T follicular helper cell (primary cell): ENCODE measurements around the gene RND3.

Experiments used
- DNase-seq: peaks from one replicate; pipeline ENCODE4 v3.0.0-alpha.2; 2020; ENCODE audit warnings: low read depth
- total RNA-seq, 2 experiments: gene quantifications; one replicate each; lab custom pipeline; 2026; lab: John Stamatoyannopoulos, UW

The RND3 gene
- 0 to 0.12 reads per million in 2 experiments for total RNA-seq

DNA sequence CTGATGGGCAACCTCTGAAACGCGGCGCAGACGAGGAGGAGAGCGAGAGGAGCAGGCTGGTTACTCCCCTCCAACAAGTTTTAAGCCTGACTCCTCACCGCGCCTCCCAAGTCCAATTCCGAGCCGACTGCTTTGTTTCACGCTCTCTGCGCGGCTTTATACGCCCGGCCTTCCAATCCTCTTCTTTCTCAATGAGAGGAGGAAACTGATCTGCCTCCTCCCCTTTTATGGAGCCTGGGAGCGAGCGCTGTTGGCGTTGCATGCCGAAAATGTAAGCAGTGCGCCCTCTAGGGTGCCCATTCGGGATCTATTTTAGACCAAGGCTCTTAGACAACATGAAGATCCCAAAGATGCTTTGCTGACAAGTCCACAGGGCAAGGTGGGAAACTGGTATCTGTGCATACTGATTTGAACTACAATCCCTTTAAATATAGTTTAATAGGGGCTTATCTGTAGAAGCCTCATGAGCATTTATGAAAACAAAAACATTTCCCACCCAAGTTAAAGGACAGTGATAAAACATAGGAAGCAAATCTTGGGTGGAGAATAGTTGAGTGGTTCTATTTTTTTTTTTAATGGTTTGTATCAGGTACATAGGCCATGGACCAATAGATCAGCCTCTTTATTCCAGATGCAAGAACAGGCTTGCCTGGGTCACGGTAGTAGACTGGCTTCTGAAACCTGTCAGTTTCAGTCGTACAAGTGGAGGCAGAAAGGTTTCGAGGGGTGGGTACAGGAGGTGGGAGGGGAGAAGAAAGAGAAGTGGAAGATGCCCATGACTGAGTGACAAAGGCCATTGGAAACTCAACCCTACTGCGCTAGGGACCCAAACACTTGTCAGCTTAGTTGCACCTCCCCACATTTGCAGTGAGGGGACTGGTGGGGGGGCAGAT is at the start of gene RND3:
Gene RND3, minus strand, starts transcription at position 131 of the 893 bp plus-strand sequence. CDS start 250 bp downstream, outside the sequence.
- DNase-seq, result no peak

- no peak for DNase-seq
Observed at GRCh38 chr2:150535176-150535575, 47.7 kb upstream of the RND3 start.

DNA sequence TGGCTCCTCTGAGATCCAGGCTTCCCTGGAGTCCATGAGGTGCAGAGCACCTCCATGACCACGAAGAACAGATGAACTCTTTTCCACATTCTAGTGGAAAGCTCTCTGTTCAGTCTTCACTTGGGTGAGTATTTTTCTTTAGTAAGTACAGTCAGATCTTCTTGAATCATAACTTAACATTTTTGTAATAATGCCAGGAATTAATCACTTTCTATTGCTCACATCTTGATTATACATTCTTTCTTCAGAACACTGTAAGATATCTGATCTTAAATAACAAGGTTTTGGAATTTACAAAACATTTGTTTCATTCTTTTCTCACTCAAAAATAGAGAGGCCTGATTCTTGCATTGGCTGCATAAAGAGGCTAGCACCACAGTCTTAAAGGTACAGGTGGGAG is 45.4 kb upstream of the RND3 start:
- DNase-seq, result no peak

GRCh38 chr2:150532020-150532419 is 44.6 kb upstream of the RND3 start:
- DNase-seq, result no peak

- DNase-seq, result no peak
Observed at GRCh38 chr2:150531591-150531990, 44.1 kb upstream of the RND3 start.

DNA sequence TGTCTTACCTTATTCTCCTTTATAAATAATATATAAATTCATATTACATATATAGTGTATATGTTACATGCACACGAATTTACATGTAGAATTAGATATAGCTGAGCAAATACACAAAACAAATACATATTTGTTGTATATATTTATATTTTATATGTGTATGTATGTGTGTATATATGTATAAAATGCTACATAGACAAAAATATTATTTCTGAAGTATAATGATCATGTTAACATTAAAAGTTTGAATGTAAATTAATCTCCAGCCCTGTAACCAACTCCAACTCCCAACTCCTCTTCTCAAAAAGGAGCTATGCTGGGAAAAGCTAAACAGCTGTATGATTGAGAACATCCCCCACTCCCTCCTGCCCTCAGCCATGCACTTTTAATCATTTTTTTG is 42.7 kb upstream of the RND3 start:
- no peak for DNase-seq

DNA sequence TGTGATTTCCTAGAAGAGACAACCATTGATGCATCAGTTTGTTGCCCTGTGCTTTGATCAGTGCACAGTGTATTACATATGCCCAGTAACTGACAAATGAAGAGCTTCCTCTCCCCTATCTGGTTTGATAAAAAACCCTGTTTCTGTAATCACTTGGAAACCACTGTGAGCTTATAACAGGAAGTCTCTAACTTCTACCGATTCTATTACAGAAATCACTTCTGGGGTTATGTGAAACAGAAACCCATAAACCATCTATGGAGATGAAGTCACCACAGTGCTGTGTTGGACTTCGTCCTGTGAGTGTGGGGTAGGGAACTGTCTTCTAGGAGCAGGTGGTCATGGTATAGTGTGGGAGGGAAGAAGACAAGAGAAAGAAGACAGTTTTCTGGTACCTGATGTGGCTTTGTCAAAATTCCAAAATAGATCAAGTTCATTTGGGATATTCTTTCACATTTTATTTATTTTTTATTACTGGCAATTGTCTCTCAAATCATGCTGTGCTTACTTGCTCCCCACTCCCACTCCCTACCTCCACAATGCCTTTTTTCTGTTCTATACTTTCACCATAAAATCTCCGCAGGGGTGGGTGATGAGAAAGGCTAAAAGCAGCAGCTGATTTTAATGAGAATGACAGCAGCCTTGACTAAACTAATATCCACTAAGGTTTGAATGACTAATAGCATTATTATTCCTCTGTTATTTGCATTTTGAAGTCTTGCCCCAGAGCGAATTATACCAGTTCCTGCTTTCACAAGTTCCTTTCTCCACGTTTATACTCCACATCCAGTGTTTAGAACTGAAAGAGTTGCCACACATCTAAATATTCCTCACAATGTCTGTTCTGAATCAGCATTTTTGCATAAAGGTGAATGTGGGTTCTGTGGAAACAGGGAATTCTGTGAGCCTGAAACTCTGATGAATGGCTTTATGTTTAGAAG is 41.7 kb upstream of the RND3 start:
- no peak for DNase-seq

DNA sequence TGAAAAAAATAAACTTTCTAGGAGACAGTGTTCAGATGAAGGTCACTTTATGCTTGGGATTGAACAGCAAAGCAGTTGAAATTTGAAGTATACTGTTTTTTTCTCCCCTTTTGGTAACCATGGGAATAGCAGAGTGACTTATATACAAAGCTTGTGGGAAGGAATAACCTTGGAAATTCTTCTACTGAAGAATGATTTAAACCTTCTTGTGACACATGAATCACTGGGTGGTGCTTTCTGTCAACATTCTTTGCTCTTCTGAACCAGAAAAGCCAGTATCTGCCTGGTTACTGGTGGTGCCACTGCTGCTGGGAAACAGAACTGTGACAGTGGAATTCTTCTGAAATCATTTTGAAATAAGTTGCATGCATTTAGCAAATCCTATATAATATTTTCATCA is 39.4 kb upstream of the RND3 start:
- DNase-seq, result no peak

- DNase-seq, result no peak
Observed at GRCh38 chr2:150526006-150526405, 38.5 kb upstream of the RND3 start.

DNA sequence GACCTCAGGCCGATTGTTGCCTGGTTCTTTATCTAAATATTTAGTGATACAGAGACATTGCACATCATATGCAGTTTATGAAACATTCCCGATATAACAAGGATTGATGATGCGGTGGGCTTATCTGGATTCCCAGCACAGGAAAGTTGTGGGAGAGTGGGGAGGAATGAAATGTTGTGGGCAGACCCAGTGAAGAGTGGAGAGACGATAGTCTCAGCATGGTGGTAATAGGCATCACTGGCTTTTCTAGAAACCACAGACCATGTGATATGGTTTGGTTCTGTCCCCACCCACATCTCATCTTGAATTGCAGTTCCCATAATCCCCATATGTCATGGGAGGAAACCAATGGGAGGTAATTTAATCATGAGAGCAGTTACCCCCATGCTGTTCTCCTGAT is 34.8 kb upstream of the RND3 start:
- no peak for DNase-seq

GRCh38 chr2:150520887-150521664 is 33.6 kb upstream of the RND3 start:
- no peak for DNase-seq

GRCh38 chr2:150520033-150520432 is 32.6 kb upstream of the RND3 start:
- DNase-seq, result no peak

DNA sequence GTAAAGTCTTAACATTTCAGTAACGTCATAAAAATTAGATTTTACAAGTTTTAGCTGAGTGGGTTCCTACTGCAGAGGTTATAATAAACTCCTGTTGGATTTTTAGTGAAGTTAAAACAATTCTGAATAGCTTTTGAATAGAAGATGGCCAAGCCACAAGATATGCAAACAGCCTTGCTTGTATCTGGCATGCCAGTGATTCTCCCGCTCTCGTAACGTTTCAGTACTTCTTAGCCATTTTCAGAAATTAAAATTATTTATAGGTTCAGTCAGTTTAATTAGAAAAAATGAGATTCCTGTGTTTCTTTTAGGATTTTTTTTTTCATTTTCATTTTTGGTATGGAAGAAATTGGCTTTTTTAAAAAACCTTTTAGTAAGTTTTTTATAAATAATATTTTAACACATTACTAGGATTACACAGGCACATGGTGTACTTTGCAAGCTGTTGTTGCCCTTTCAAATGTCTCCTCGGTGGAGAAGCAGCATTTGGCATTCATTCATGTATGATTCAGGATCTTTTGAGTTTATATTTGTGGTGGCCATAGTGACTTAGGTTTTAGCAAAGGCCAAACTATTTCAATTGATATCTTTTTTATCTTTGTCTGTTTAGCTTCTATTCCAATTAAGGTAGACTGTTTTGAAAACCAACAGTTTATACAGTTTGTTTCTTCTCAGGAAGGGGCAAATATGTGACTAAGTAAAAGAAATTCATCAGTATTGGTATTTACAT is 30.6 kb upstream of the RND3 start:
- DNase-seq, result no peak

GRCh38 chr2:150513647-150514046 is 26.2 kb upstream of the RND3 start:
- DNase-seq, result no peak

GRCh38 chr2:150508497-150509137 is 21.1 kb upstream of the RND3 start:
- DNase-seq, result no peak

DNA sequence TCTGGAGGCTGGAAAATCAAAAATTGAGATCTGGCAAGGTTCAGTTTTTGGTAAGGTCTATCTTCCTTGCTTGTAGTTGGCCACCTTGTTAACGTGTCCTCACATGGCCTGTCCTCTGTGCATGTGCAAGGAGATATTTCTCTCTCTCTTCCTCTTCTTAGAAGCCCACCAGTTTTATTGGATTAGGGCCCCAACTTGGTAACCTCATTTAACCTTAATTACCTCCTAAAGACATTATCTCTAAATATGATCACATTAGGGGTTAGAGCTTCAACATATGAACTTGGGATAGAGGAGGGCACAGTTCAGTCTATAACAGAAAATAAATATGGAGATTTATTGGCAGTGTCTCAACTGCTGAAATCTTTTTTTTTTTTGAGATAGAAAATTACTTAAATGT is 19.6 kb upstream of the RND3 start:
- no peak for DNase-seq

DNA sequence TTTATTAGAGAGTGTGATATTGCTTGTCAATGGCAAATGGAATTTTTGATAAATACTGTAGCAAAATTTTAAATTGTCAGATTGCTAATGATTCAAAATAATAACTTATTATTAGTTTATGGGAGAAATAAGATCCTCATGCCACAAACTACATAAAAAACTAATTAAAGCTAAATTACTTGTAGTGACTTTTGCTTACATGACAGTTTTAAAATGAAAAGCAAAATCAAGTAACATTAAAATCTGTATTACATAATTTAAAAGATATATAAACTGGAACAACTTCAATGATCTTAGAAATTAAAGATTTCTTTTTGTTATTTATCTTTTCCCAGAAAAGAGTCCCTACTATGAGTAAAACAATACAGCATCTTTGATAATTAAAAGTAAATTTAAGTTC is 17.7 kb upstream of the RND3 start:
- DNase-seq, result no peak

DNA sequence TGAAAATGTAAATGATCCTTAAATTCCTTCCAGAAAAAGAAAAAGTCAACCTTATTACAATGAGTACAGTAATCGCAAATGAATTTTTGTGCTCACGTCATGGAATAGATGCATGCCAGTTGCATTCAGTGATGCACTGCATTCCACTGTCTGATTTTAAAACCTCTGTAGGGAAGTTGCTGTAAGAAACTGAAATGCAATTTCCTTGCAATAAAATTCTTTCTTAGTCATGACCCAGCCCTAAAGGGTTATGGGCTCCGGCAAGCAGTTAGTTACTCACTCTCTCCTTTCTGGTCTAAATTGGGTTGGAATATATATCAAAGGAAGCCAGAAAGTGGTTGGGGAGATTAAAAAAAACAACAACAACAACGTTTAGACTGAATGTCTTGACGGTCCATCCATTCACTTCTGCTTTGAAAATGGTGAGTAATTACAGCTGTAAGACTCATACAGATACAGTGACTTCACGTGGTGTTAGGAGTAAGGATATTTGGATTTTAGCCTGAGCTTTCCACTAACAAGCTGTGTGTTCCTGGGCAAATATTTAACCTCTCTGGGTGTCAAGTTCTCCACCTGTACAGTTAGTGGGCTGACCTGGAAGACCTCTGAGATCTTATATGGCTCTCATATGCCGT is 8.6 kb upstream of the RND3 start:
- no peak for DNase-seq

GRCh38 chr2:150495001-150495400 is 7.5 kb upstream of the RND3 start:
- DNase-seq, result no peak

- no peak for DNase-seq
Observed at GRCh38 chr2:150494234-150494945, 6.9 kb upstream of the RND3 start.
